SU-DHL-6 (cell line): ENCODE data around the gene ARHGEF1.

Experiments
- H2AFZ ChIP-seq: fragments of 200-600 bp; sonication (generic); 2 replicates; pipeline ENCODE4 v1.6.1; 2014; ENCODE audit warnings: low read depth, mild to moderate bottlenecking, moderate library complexity, mixed read lengths, antibody characterized with exemption, low read length; ENCODE audit not compliant: severe bottlenecking
- H3F3A ChIP-seq: fragments of 200-600 bp; shearing (Covaris generic); 2 replicates; pipeline ENCODE4 v1.6.0; 2016; ENCODE audit warnings: antibody characterized with exemption, mild to moderate bottlenecking; ENCODE audit not compliant: insufficient read depth
- H3K27ac ChIP-seq: fragments of 200-600 bp; sonication (generic); 2 replicates; pipeline ENCODE4 v1.5.1; 2016; ENCODE audit warnings: low read depth, mild to moderate bottlenecking, low read length, moderate library complexity, mixed read lengths
- H3K27me3 ChIP-seq: fragments of 200-600 bp; sonication (generic), shearing (Covaris generic); 2 replicates; pipeline ENCODE4 v1.6.0; 2014; ENCODE audit warnings: mild to moderate bottlenecking, low read length
- H3K36me3 ChIP-seq: fragments of 200-600 bp; sonication (generic); 2 replicates; pipeline ENCODE4 v1.6.1; 2014; ENCODE audit warnings: mild to moderate bottlenecking, low read length, mixed read lengths
- H3K4me2 ChIP-seq: fragments of 300-600, 200-600 bp; shearing (Covaris generic), sonication (generic); 2 replicates; pipeline ENCODE4 v1.6.0; 2014; ENCODE audit warnings: low read length, low read depth, mild to moderate bottlenecking; ENCODE audit not compliant: poor library complexity, severe bottlenecking
- H3K4me3 ChIP-seq: fragments of 200-600 bp; sonication (generic); 2 replicates; pipeline ENCODE4 v1.5.1; 2014; ENCODE audit warnings: antibody characterized with exemption, low read length, mild to moderate bottlenecking, mixed read lengths; ENCODE audit not compliant: insufficient read depth, poor library complexity, severe bottlenecking
- H3K79me2 ChIP-seq: fragments of 200-600 bp; sonication (generic); 2 replicates; pipeline ENCODE4 v1.6.1; 2014; ENCODE audit warnings: mild to moderate bottlenecking, low read length, moderate library complexity; ENCODE audit not compliant: insufficient read depth
- H3K9ac ChIP-seq: fragments of 200-600 bp; sonication (generic); 2 replicates; pipeline ENCODE4 v1.7.0; 2014; ENCODE audit warnings: mild to moderate bottlenecking, low read length
- H3K9me2 ChIP-seq: fragments of 200-600 bp; sonication (generic); replicated peaks from 2 replicates; pipeline ENCODE4 v1.6.1; 2014; ENCODE audit warnings: low read length; ENCODE audit not compliant: insufficient read depth
- H3K9me3 ChIP-seq: fragments of 200-600 bp; sonication (generic); 2 replicates; pipeline ENCODE4 v1.6.1; 2014; ENCODE audit warnings: low read length, mixed read lengths; ENCODE audit not compliant: insufficient read depth
- H4K20me1 ChIP-seq: fragments of 200-600 bp; sonication (generic); 2 replicates; pipeline ENCODE4 v1.6.1; 2014; ENCODE audit warnings: low read depth, mild to moderate bottlenecking, antibody characterized with exemption, low read length, moderate library complexity, mixed read lengths
- EZH2phosphoT487 ChIP-seq: fragments of 200-600 bp; sonication (generic), shearing (Covaris generic); conservative IDR thresholded peaks from 2 replicates; pipeline ENCODE4 v1.6.1; 2018; ENCODE audit warnings: mild to moderate bottlenecking, antibody characterized with exemption, low read length, moderate library complexity, mixed read lengths
- TF ChIP-seq, protein P1 (sequence below): fragments of 200-600 bp; sonication (generic); IDR thresholded peaks from one replicate; pipeline ENCODE4 v1.5.1; 2017; ENCODE audit warnings: antibody characterized with exemption, mild to moderate bottlenecking, low read length, moderate library complexity; ENCODE audit not compliant: insufficient read depth, poor library complexity, severe bottlenecking

ARHGEF1 gene

DNA sequence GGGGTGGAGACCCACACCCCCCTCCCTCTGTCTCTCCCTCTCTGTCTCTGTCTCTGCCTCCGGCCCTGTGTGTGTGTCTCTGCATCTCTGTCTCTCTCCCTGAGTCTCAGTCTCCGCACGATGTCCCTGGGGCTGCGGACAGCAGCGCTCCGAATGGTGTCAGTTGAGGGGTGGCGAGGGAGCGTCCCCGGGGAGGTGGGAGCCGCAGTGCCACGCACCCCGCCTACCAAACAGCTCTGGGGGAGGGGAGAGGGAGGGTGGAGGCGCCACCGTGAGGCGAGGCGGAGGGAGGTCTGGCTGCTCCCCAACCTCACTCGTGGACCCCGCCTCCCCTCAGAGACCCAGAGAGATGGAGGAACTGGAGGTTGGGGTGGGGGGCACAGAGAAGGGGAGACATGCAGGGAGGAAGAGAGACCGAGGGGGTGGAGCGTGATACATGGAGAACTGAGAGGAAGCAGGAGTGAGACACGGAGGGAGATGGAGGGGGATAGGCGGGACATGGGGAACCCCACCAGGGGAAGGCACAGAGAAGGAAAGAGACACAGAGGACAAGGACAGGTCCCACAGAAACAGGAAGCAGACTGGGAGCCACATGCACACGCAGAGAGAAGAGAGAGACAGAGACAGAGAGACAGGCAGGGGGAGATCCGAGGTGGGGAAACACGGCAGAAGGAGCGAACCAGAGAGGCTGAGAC lies 38.0 kb downstream of the ARHGEF1 start:
- Histone ChIP-seq H3K9ac (peak overlapping the region; percentile 28), H3K4me3 (no peak overlapping the region), H3K9me3 (no peaks in the 10 kb centered on the region), H3K27ac (peak overlapping the region; percentile 59), H2AFZ (no peak overlapping the region), H3K36me3 (no peaks in the 10 kb centered on the region), H3K79me2 (peaks cover 25% of the 10 kb centered on the region), H4K20me1 (no peaks in the 10 kb centered on the region), H3F3A (no peaks in the 10 kb centered on the region), H3K9me2 (no peaks in the 10 kb centered on the region), H3K4me2 (peak overlapping the region; percentile 31), H3K27me3 (no peaks in the 10 kb centered on the region)
- no peak for TF ChIP-seq EZH2phosphoT487
- TF ChIP-seq, protein P1, sequence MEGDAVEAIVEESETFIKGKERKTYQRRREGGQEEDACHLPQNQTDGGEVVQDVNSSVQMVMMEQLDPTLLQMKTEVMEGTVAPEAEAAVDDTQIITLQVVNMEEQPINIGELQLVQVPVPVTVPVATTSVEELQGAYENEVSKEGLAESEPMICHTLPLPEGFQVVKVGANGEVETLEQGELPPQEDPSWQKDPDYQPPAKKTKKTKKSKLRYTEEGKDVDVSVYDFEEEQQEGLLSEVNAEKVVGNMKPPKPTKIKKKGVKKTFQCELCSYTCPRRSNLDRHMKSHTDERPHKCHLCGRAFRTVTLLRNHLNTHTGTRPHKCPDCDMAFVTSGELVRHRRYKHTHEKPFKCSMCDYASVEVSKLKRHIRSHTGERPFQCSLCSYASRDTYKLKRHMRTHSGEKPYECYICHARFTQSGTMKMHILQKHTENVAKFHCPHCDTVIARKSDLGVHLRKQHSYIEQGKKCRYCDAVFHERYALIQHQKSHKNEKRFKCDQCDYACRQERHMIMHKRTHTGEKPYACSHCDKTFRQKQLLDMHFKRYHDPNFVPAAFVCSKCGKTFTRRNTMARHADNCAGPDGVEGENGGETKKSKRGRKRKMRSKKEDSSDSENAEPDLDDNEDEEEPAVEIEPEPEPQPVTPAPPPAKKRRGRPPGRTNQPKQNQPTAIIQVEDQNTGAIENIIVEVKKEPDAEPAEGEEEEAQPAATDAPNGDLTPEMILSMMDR: no peak

DNA sequence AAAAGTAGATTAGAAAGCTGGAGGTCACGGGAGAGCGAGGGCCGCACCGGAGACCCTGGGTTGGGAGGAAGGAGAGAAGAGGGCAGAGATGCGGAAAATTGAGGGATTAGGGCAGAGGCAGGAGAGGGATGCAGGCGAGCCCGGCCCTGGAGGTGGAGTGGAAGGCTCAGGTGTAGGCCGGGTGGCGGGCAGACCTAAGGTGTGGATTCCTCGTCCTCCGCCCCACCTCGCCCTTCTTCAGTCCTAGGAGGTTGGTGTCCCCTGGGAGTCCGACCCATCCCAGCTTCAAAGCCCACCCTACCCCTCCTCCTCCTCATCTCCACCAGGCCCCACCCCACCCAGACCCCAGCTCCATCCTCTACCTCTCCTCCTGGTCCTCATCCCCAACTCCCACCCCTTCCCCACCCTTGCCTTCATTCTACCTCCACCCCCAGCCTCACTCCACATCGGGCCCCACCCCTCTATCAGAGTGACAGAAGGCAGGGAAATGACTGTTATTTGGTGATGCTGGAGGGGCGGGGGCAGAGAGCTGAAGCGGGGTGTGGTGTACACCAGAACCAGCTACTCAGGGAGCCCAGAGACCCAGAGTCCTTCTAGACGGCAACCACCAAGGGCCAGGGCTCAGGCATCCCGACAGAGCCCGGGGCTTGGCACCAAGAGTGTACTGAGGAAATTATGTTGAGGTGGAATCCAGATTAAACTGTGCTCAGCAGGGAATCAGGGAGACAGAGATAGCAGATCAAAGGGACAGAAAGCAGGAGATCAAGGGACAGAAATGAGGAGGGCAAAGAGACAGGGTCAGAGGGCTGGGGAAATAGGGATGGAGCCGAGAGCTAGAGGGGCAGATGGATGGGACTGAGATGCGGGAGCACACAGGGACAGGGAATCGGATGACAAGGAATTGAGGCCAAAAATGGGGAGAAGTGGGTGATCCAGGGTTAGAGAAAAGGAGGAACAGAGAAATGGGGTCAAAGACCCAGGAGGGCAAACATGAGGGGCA lies 38.9 kb downstream of the ARHGEF1 start:
- no peaks in the 10 kb centered on the region for H3K9me2 ChIP-seq
- TF ChIP-seq EZH2phosphoT487: no peak
- TF ChIP-seq, protein P1: no peak
- peaks cover 17% of the 10 kb centered on the region for H3K79me2 ChIP-seq
- H3K27me3 ChIP-seq: no peaks in the 10 kb centered on the region
- no peaks in the 10 kb centered on the region for H3K36me3 ChIP-seq
- peak overlapping the region; percentile 39 for H3K9ac ChIP-seq
- H3K4me3 ChIP-seq: no peak overlapping the region
- no peaks in the 10 kb centered on the region for H4K20me1 ChIP-seq
- peak overlapping the region; percentile 59 for H3K27ac ChIP-seq
- no peaks in the 10 kb centered on the region for H3F3A ChIP-seq
- H3K4me2 ChIP-seq: peak overlapping the region; percentile 31
- no peak overlapping the region for H2AFZ ChIP-seq
- H3K9me3 ChIP-seq: no peaks in the 10 kb centered on the region

DNA sequence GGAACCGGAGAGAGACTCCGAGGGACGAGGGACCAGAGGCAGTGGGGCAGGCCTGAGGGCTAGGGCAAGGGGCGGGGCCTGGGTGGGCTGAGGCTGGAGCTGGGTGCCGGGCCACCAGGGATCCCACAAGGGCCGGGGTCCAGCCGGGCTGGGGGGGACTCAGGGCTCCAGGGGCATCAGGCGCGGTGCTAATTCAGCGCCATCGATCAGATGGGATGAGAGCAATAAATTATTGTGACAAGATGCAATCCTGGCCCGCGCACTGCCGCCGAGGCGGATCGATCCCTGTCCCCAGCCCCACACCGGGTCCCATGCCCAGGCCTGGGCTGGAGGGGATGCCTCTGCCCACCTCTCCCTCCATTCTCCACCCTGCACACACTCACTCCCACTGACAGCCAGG lies 39.6 kb downstream of the ARHGEF1 start:
- Histone ChIP-seq H2AFZ (no peak overlapping the region), H3K9ac (0 out of 2 replicates have a peak overlapping the region, but pooled peaks have one; percentile 39), H4K20me1 (no peaks in the 10 kb centered on the region), H3K27me3 (no peaks in the 10 kb centered on the region), H3K9me2 (no peaks in the 10 kb centered on the region), H3K36me3 (no peaks in the 10 kb centered on the region), H3K4me3 (no peak overlapping the region), H3K4me2 (no peak overlapping the region), H3K27ac (peak overlapping the region; percentile 77), H3K79me2 (peaks cover 20% of the 10 kb centered on the region), H3K9me3 (no peaks in the 10 kb centered on the region), H3F3A (peaks cover 5% of the 10 kb centered on the region; the same call in 1 of the 2 replicates)
- no peak for TF ChIP-seq EZH2phosphoT487
- TF ChIP-seq, protein P1: no peak
